Hepatic stellate cell (primary cell): ENCODE measurements around the gene MTERF4.

Source experiments
- DNase-seq: peaks from one replicate; pipeline ENCODE4 v3.0.0; 2011; ENCODE audit warnings: low spot score

MTERF4 gene

GRCh38 chr2:241133436-241133820 is 31.3 kb upstream of the MTERF4 start:
- DNase-seq = no peak

- DNase-seq = no peak
Observed at GRCh38 chr2:241132538-241133435, 30.7 kb upstream of the MTERF4 start.

GRCh38 chr2:241131531-241131930 is 29.4 kb upstream of the MTERF4 start:
- no peak for DNase-seq

GRCh38 chr2:241130316-241130715 is 28.2 kb upstream of the MTERF4 start:
- DNase-seq = no peak

- no peak for DNase-seq
Observed at GRCh38 chr2:241129086-241129871, 27.2 kb upstream of the MTERF4 start.

GRCh38 chr2:241128266-241128665 is 26.2 kb upstream of the MTERF4 start:
- no peak for DNase-seq

- DNase-seq = no peak
Observed at GRCh38 chr2:241126771-241127202, 24.7 kb upstream of the MTERF4 start.

GRCh38 chr2:241126201-241126611 is 24.1 kb upstream of the MTERF4 start:
- no peak for DNase-seq

- no peak for DNase-seq
Observed at GRCh38 chr2:241125626-241126025, 23.5 kb upstream of the MTERF4 start.

GRCh38 chr2:241123816-241124536 is 21.9 kb upstream of the MTERF4 start:
- no peak for DNase-seq

GRCh38 chr2:241122376-241123002 is 20.4 kb upstream of the MTERF4 start:
- no peak for DNase-seq

GRCh38 chr2:241121008-241121407 is 18.9 kb upstream of the MTERF4 start:
- DNase-seq = no peak

GRCh38 chr2:241120440-241120839 is 18.4 kb upstream of the MTERF4 start:
- DNase-seq = no peak

- no peak for DNase-seq
Observed at GRCh38 chr2:241118737-241119505, 16.8 kb upstream of the MTERF4 start.

- DNase-seq = no peak
Observed at GRCh38 chr2:241116606-241117560, 14.8 kb upstream of the MTERF4 start.

- no peak for DNase-seq
Observed at GRCh38 chr2:241115361-241115760, 13.3 kb upstream of the MTERF4 start.

GRCh38 chr2:241114836-241115235 is 12.7 kb upstream of the MTERF4 start:
- DNase-seq = no peak

- no peak for DNase-seq
Observed at GRCh38 chr2:241112592-241112991, 10.5 kb upstream of the MTERF4 start.

- DNase-seq = no peak
Observed at GRCh38 chr2:241112046-241112445, 10.0 kb upstream of the MTERF4 start.

- DNase-seq = no peak
Observed at GRCh38 chr2:241111440-241111805, 9.3 kb upstream of the MTERF4 start.
